Liver (tissue), 9 donors: ENCODE results near the gene TPST2. TPM values are rescaled to one million over a fixed set of nuclear protein-coding genes. Genes with fewer than 3 reads are reported as not detected.

Experiments used
- DNase-seq: peaks from one replicate; pipeline ENCODE4 v3.0.0-alpha.2; 2017; ENCODE audit warnings: low spot score
- H3K27ac ChIP-seq, 2 donors: one replicate each; pipeline ENCODE4 v1.7.0; 2013; ENCODE audit warnings: inconsistent platforms in 2 of 2, low read length in 2 of 2, control low read depth in 1 of 2, low read depth in 1 of 2, mild to moderate bottlenecking in 1 of 2
- H3K27me3 ChIP-seq, 4 donors: one replicate each; pipeline versions ENCODE4 v1.6.1 to v1.7.0; 2013; ENCODE audit warnings: low read length in 3 of 4, inconsistent platforms in 1 of 4, mild to moderate bottlenecking in 1 of 4, moderate library complexity in 1 of 4; ENCODE audit not compliant: control insufficient read depth in 4 of 4, insufficient read depth in 4 of 4
- H3K36me3 ChIP-seq, 4 donors: one replicate each; pipeline versions ENCODE4 v1.6.1 to v1.7.0; 2013; ENCODE audit warnings: low read length in 3 of 4, mild to moderate bottlenecking in 3 of 4, low read depth in 1 of 4, moderate library complexity in 1 of 4; ENCODE audit not compliant: control insufficient read depth in 4 of 4, insufficient read depth in 3 of 4
- H3K4me1 ChIP-seq, 4 donors: one replicate each; pipeline versions ENCODE4 v1.6.1 to v1.7.0; 2013; ENCODE audit warnings: low read length in 3 of 4, mild to moderate bottlenecking in 3 of 4, moderate library complexity in 1 of 4; ENCODE audit not compliant: control insufficient read depth in 4 of 4, insufficient read depth in 4 of 4
- H3K4me3 ChIP-seq, 3 donors: one replicate each; pipeline versions ENCODE4 v1.6.1 to v1.7.0; 2013; ENCODE audit warnings: low read length in 3 of 3, control low read depth in 1 of 3, low read depth in 1 of 3, mild to moderate bottlenecking in 1 of 3
- H3K9ac ChIP-seq, 2 donors: one replicate each; pipeline ENCODE4 v1.7.0; 2013; ENCODE audit warnings: low read length in 2 of 2, mild to moderate bottlenecking in 2 of 2, moderate library complexity in 2 of 2, control low read depth in 1 of 2, low read depth in 1 of 2
- H3K9me3 ChIP-seq, 4 donors: one replicate each; pipeline versions ENCODE4 v1.6.1 to v1.7.0; 2013; ENCODE audit warnings: low read length in 3 of 4; ENCODE audit not compliant: control insufficient read depth in 4 of 4
- ATF3 ChIP-seq: IDR thresholded peaks from 2 replicates; pipeline ENCODE4 v1.6.1; 2016; ENCODE audit warnings: antibody characterized with exemption
- CTCF ChIP-seq: fragments of 150-350 bp; IDR thresholded peaks from 2 replicates; pipeline ENCODE4 v1.5.1; 2017; ENCODE audit warnings: improper control_type of control experiment, low read depth, low read length; ENCODE audit not compliant: missing input control
- EGR1 ChIP-seq, 2 donors: IDR thresholded peaks; 2 replicates each; pipeline ENCODE4 v1.6.1; 2016 to 2018; ENCODE audit warnings: antibody characterized with exemption in 2 of 2, low read depth in 2 of 2
- FOXA1 ChIP-seq: IDR thresholded peaks from 2 replicates; pipeline ENCODE4 v1.6.1; 2016; ENCODE audit warnings: antibody characterized with exemption
- FOXA2 ChIP-seq: IDR thresholded peaks from 2 replicates; pipeline ENCODE4 v1.6.1; 2016; ENCODE audit warnings: antibody characterized with exemption
- GABPA ChIP-seq, 2 donors: IDR thresholded peaks in 1 of 2; conservative IDR thresholded peaks in 1 of 2; 2 replicates each; pipeline ENCODE4 v1.6.1; 2016; ENCODE audit warnings: antibody characterized with exemption in 2 of 2, mild to moderate bottlenecking in 1 of 2, moderate library complexity in 1 of 2
- HNF4A ChIP-seq, 2 donors: conservative IDR thresholded peaks; 2 replicates each; pipeline ENCODE4 v1.6.1; 2016; ENCODE audit warnings: antibody characterized with exemption in 2 of 2, mild to moderate bottlenecking in 2 of 2
- HNF4G ChIP-seq: IDR thresholded peaks from 2 replicates; pipeline ENCODE4 v1.6.1; 2016; ENCODE audit warnings: antibody characterized with exemption
- JUND ChIP-seq, 2 donors: IDR thresholded peaks; 2 replicates each; pipeline ENCODE4 v1.6.1; 2016; ENCODE audit warnings: antibody characterized with exemption in 2 of 2
- RAD21 ChIP-seq, 2 donors: IDR thresholded peaks; 2 replicates each; pipeline ENCODE4 v1.6.1; 2016; ENCODE audit warnings: antibody characterized with exemption in 2 of 2, mild to moderate bottlenecking in 2 of 2
- REST ChIP-seq: IDR thresholded peaks from 2 replicates; pipeline ENCODE4 v1.6.1; 2016; ENCODE audit warnings: antibody characterized with exemption, mild to moderate bottlenecking
- RXRA ChIP-seq, 2 donors: IDR thresholded peaks; 2 replicates each; pipeline ENCODE4 v1.6.1; 2017 to 2018; ENCODE audit warnings: antibody characterized with exemption in 2 of 2, mild to moderate bottlenecking in 1 of 2
- SP1 ChIP-seq: IDR thresholded peaks from 2 replicates; pipeline ENCODE4 v1.6.1; 2018; ENCODE audit warnings: antibody characterized with exemption, mild to moderate bottlenecking
- YY1 ChIP-seq: IDR thresholded peaks from 2 replicates; pipeline ENCODE4 v1.6.1; 2016; ENCODE audit warnings: antibody characterized with exemption, mild to moderate bottlenecking
- WGBS: extraction: QIAGEN DNeasy Blood & Tissue Kit; methylation state at CpG from one replicate; pipeline ENCODE4 v1.1.7; 2013; 5-methylcytosine and 5-hydroxymethylcytosine counted together
- polyA plus RNA-seq, 2 donors: library from polyadenylated mRNA; stranded (reverse) in 1 of 2; unstranded in 1 of 2; fragments of 200-250 nt in 1 of 2; fragments of >200 nt in 1 of 2; fragmentation: Nextera tagmentation in 1 of 2; extraction: Ambion mirVana in 1 of 2; gene quantifications; one replicate each; pipeline versions ENCODE4 v1.2.1 to v1.2.3, GENCODE V29; 2013 to 2015
- total RNA-seq, 2 donors: library from RNA; depleted of rRNA; stranded (reverse); fragments of >200 nt; gene quantifications; one replicate each; pipeline ENCODE4 v1.2.3, GENCODE V29; 2014
- TF ChIP-seq, protein P1 (sequence below): IDR thresholded peaks from 2 replicates; pipeline ENCODE4 v1.6.1; 2016; ENCODE audit warnings: antibody characterized with exemption
- TF ChIP-seq, protein P2 (sequence below): IDR thresholded peaks from 2 replicates; pipeline ENCODE4 v1.6.1; 2016; ENCODE audit warnings: antibody characterized with exemption
- donor health status: healthy.
- donor health status: healthy.
- donor health status: healthy.
- donor health status: healthy.
- donor health status: healthy.

Gene TPST2
- total and polyA plus RNA-seq, 4 donors = 33.3 to 109 (median 69.7) TPM

DNA sequence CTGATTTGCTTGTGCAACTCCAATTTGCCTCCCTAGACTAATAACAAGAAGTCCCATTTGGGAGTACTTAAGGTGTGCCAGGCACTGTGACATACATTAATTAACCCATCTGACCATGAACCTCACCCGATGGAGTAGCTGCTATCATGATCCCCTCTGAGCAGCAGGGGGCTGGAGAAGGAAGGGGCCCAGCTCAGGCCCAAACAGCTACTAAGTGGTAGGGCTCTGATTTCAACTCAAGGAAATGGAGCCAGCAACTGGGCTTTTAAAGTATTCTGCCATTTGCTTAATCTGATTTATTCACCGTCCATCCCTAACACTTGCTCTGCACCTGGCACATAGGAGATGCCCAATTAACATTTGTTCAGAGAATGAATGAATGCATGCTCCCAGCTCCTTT lies 26.7 kb upstream of the TPST2 start:
- H3K36me3 ChIP-seq = no peaks in the 10 kb centered on the region
- DNase-seq = no peak
- no peaks in the 10 kb centered on the region for H3K4me1 ChIP-seq
- no peaks in the 10 kb centered on the region for H3K27me3 ChIP-seq
- TF ChIP-seq ATF3 (no peak), EGR1 (IDR thresholded peaks at IDR 0.05; ENCODE audit: low read depth in 2 of 2) (no peak), REST (no peak), FOXA1 (no peak), YY1 (no peak), JUND (IDR thresholded peaks at IDR 0.05) (no peak), CTCF (no peak), SP1 (no peak)
- TF ChIP-seq, protein P1, sequence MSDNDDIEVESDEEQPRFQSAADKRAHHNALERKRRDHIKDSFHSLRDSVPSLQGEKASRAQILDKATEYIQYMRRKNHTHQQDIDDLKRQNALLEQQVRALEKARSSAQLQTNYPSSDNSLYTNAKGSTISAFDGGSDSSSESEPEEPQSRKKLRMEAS = no peak
- TF ChIP-seq, protein P2, sequence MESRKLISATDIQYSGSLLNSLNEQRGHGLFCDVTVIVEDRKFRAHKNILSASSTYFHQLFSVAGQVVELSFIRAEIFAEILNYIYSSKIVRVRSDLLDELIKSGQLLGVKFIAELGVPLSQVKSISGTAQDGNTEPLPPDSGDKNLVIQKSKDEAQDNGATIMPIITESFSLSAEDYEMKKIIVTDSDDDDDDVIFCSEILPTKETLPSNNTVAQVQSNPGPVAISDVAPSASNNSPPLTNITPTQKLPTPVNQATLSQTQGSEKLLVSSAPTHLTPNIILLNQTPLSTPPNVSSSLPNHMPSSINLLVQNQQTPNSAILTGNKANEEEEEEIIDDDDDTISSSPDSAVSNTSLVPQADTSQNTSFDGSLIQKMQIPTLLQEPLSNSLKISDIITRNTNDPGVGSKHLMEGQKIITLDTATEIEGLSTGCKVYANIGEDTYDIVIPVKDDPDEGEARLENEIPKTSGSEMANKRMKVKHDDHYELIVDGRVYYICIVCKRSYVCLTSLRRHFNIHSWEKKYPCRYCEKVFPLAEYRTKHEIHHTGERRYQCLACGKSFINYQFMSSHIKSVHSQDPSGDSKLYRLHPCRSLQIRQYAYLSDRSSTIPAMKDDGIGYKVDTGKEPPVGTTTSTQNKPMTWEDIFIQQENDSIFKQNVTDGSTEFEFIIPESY = no peak
- 75% methylated on average over 2 of the region's 2 CpGs for WGBS
- no peak overlapping the region for H3K4me3 ChIP-seq
- no peak overlapping the region for H3K9ac ChIP-seq
- no peak overlapping the region for H3K27ac ChIP-seq
- H3K9me3 ChIP-seq = no peaks in the 10 kb centered on the region

- no peaks in the 10 kb centered on the region for H3K4me1 ChIP-seq
- no peak overlapping the region for H3K9ac ChIP-seq
- no peaks in the 10 kb centered on the region for H3K9me3 ChIP-seq
- no peaks in the 10 kb centered on the region for H3K27me3 ChIP-seq
- WGBS = 80% methylated on average over 11 of the region's 11 CpGs
- H3K36me3 ChIP-seq = no peaks in the 10 kb centered on the region
- DNase-seq = no peak
- H3K4me3 ChIP-seq = no peak overlapping the region
- no peak overlapping the region for H3K27ac ChIP-seq
- TF ChIP-seq HNF4G (no peak), HNF4A (conservative IDR thresholded peaks at IDR 0.05) (no peak), REST (no peak), FOXA1 (no peak), CTCF (no peak), GABPA (IDR thresholded peaks at IDR 0.05 in 1 of 2, conservative IDR thresholded peaks at IDR 0.05 in 1 of 2) (no peak), SP1 (no peak), FOXA2 (no peak), JUND (IDR thresholded peaks at IDR 0.05) (no peak), EGR1 (IDR thresholded peaks at IDR 0.05; ENCODE audit: low read depth in 2 of 2) (no peak), RXRA (IDR thresholded peaks at IDR 0.05) (no peak), RAD21 (IDR thresholded peaks at IDR 0.05) (no peak), YY1 (no peak)
- TF ChIP-seq, protein P1 = no peak
These were observed 26.0 kb upstream of the TPST2 start for GRCh38 chr22:26615830-26616435.
